ENCODE results near the gene MPDU1. TPM values are rescaled to one million over a fixed set of nuclear protein-coding genes. Genes with fewer than 3 reads are reported as not detected.
A peak's percentile ranks its signal among the peaks of the same experiment; 100 is the strongest.

The MPDU1 gene
- total and polyA plus RNA-seq, 2 of the 13 experiments (the other 11 are each of a cell fraction or from before 2014, with no cell fraction given): 112 to 167 TPM

GRCh38 chr17:7583253-7584109 is at the start of gene MPDU1 (continued):
- TF ChIP-seq PRDM15 (CRISPR knock-in tag; IDR thresholded peaks at IDR 0.05) (peak; percentile 59), ZMAT5 (CRISPR knock-in tag; IDR thresholded peaks at IDR 0.05; ENCODE audit: borderline replicate concordance, low read depth) (no peak), GFI1 (CRISPR knock-in tag; IDR thresholded peaks at IDR 0.05; ENCODE audit: borderline replicate concordance) (peak; percentile 59; the same call in 1 of the 2 replicates), THYN1 (CRISPR knock-in tag; IDR thresholded peaks at IDR 0.05; ENCODE audit: borderline replicate concordance, low read depth) (no peak), KDM2A (CRISPR knock-in tag; IDR thresholded peaks at IDR 0.05; ENCODE audit: borderline replicate concordance, low read depth) (peak; percentile 93), NRL (CRISPR knock-in tag; IDR thresholded peaks at IDR 0.05; ENCODE audit: borderline replicate concordance) (no peak; the same call in 1 of the 2 replicates), ISL2 (CRISPR knock-in tag; IDR thresholded peaks at IDR 0.05) (peak; percentile 66), ZNF775 (CRISPR knock-in tag; IDR thresholded peaks at IDR 0.05; ENCODE audit: borderline replicate concordance) (no peak), MATR3 (CRISPR knock-in tag; IDR thresholded peaks at IDR 0.05) (no peak), DBP (CRISPR knock-in tag; IDR thresholded peaks at IDR 0.05; ENCODE audit: not compliant biosample characterization) (peak; percentile 83), ZNF75D (CRISPR knock-in tag; IDR thresholded peaks at IDR 0.05; ENCODE audit: borderline replicate concordance) (no peak), ETV5 (CRISPR knock-in tag; IDR thresholded peaks at IDR 0.05; ENCODE audit: borderline replicate concordance) (no peak; the same call in 1 of the 2 replicates), ARID4A (CRISPR knock-in tag; IDR thresholded peaks at IDR 0.05; ENCODE audit: borderline replicate concordance) (peak; percentile 89), HIC2 (CRISPR knock-in tag; IDR thresholded peaks at IDR 0.05; ENCODE audit: low read depth) (no peak)

Measured in HepG2 (cell line).